Measurements from ENCODE around the gene BCL6.
A peak's percentile ranks its signal among the peaks of the same experiment; 100 is the strongest.

BCL6 gene

GRCh38 chr3:187738331-187739093 is 6.8 kb downstream of the BCL6 start:
- DNase-seq, result peak; percentile 76

- DNase-seq, result no peak
Measured at GRCh38 chr3:187738071-187738330, 7.3 kb downstream of the BCL6 start.

- peak; percentile 51 for DNase-seq
Measured at GRCh38 chr3:187737368-187738070, 7.7 kb downstream of the BCL6 start.

GRCh38 chr3:187737006-187737367 is 8.3 kb downstream of the BCL6 start:
- no peak for DNase-seq

- DNase-seq, result no peak
Measured at GRCh38 chr3:187736418-187736871, 8.8 kb downstream of the BCL6 start.

- no peak for DNase-seq
Measured at GRCh38 chr3:187735837-187736236, 9.4 kb downstream of the BCL6 start.

- DNase-seq, result no peak
Measured at GRCh38 chr3:187735383-187735782, 9.9 kb downstream of the BCL6 start.

GRCh38 chr3:187734841-187735240 is 10.4 kb downstream of the BCL6 start:
- DNase-seq, result no peak

GRCh38 chr3:187733371-187733770 is 11.9 kb downstream of the BCL6 start:
- DNase-seq, result no peak

GRCh38 chr3:187729598-187729997 is 15.7 kb downstream of the BCL6 start:
- no peak for DNase-seq

- DNase-seq, result no peak
Measured at GRCh38 chr3:187728940-187729583, 16.2 kb downstream of the BCL6 start.

GRCh38 chr3:187728248-187728647 is 17.0 kb downstream of the BCL6 start:
- no peak for DNase-seq

GRCh38 chr3:187726564-187726963 is 18.7 kb downstream of the BCL6 start:
- DNase-seq, result no peak

GRCh38 chr3:187725653-187726370 is 19.5 kb downstream of the BCL6 start:
- no peak for DNase-seq

GRCh38 chr3:187725224-187725623 is 20.0 kb downstream of the BCL6 start:
- no peak for DNase-seq

GRCh38 chr3:187722206-187722612 is 23.1 kb downstream of the BCL6 start:
- no peak for DNase-seq

- DNase-seq, result no peak
Measured at GRCh38 chr3:187721055-187721454, 24.2 kb downstream of the BCL6 start.

- DNase-seq, result no peak
Measured at GRCh38 chr3:187720337-187720670, 25.0 kb downstream of the BCL6 start.

GRCh38 chr3:187719628-187720336 is 25.5 kb downstream of the BCL6 start:
- no peak for DNase-seq

GRCh38 chr3:187718802-187719201 is 26.5 kb downstream of the BCL6 start:
- no peak for DNase-seq

GRCh38 chr3:187717572-187717971 is 27.7 kb downstream of the BCL6 start:
- no peak for DNase-seq

- DNase-seq, result peak; percentile 77
Measured at GRCh38 chr3:187714404-187714979, 30.8 kb downstream of the BCL6 start.

- DNase-seq, result peak; percentile 13
Measured at GRCh38 chr3:187713504-187713903, 31.8 kb downstream of the BCL6 start.
